CD4-positive, CD25-positive, alpha-beta regulatory T cell (primary cell): ENCODE results near the gene MOB1B. TPM values are rescaled to one million over a fixed set of nuclear protein-coding genes. Genes with fewer than 3 reads are reported as not detected.
"Not testable (repeated sequence)": the region's sequence is repeated elsewhere in the genome, so short reads cannot be mapped to it uniquely, and the experiment has no call there.

ENCODE experiments used
- ATAC-seq, 2 donors: fragments of 150-1000 bp; cut with Tn5 transposase; one replicate each; pipeline ENCODE4 v1.10.0; 2021; ENCODE audit warnings: low read depth in 2 of 2, moderate number of reproducible peaks in 2 of 2, moderate library complexity in 1 of 2
- DNase-seq, 3 donors: peaks; one replicate each; pipeline versions ENCODE4 v3.0.0 to v3.0.0-alpha.2; 2012 to 2022; ENCODE audit warnings: mixed read lengths in 1 of 3
- H3K27ac ChIP-seq: one replicate; pipeline ENCODE4 v1.7.0; 2013; ENCODE audit warnings: mild to moderate bottlenecking, low read length; ENCODE audit not compliant: insufficient read depth, poor library complexity, severe bottlenecking
- H3K27me3 ChIP-seq: one replicate; pipeline ENCODE4 v1.7.0; 2013; ENCODE audit warnings: low read length; ENCODE audit not compliant: control insufficient read depth, insufficient read depth
- H3K36me3 ChIP-seq: one replicate; pipeline ENCODE4 v1.7.0; 2013; ENCODE audit warnings: mild to moderate bottlenecking, low read length, moderate library complexity; ENCODE audit not compliant: control insufficient read depth, insufficient read depth
- H3K4me1 ChIP-seq: 2 replicates; pipeline ENCODE4 v1.7.0; 2013; ENCODE audit warnings: mild to moderate bottlenecking, low read length; ENCODE audit not compliant: insufficient read depth, control insufficient read depth, poor library complexity, severe bottlenecking
- H3K4me3 ChIP-seq: one replicate; pipeline ENCODE4 v1.7.0; 2013; ENCODE audit warnings: low read depth, mild to moderate bottlenecking, low read length, moderate library complexity
- H3K9me3 ChIP-seq, 2 experiments: 1 replicate in 1 of 2; 2 replicates in 1 of 2; pipeline ENCODE4 v1.7.0; 2013; ENCODE audit warnings: low read length in 2 of 2, mild to moderate bottlenecking in 1 of 2, moderate library complexity in 1 of 2; ENCODE audit not compliant: control insufficient read depth in 2 of 2
- H3K27ac Mint-ChIP-seq, 3 donors: one replicate each; pipeline ENCODE4 v1.8.0; 2020 to 2022; ENCODE audit warnings: mild to moderate bottlenecking in 3 of 3, mixed read lengths in 3 of 3, moderate library complexity in 2 of 3
- H3K27me3 Mint-ChIP-seq: one replicate; pipeline ENCODE4 v1.8.0; 2022; ENCODE audit warnings: mild to moderate bottlenecking, mixed read lengths
- H3K36me3 Mint-ChIP-seq: one replicate; pipeline ENCODE4 v1.8.0; 2020; ENCODE audit warnings: mixed read lengths
- H3K4me1 Mint-ChIP-seq, 4 donors: one replicate each; pipeline ENCODE4 v1.8.0; 2020 to 2022; ENCODE audit warnings: mixed read lengths in 4 of 4, mild to moderate bottlenecking in 1 of 4
- H3K4me3 Mint-ChIP-seq, 4 donors: one replicate each; pipeline ENCODE4 v1.8.0; 2020 to 2022; ENCODE audit warnings: mild to moderate bottlenecking in 4 of 4, mixed read lengths in 4 of 4, moderate library complexity in 3 of 4
- H3K9me3 Mint-ChIP-seq, 7 donors: one replicate each; pipeline ENCODE4 v1.8.0; 2020 to 2022; ENCODE audit warnings: mixed read lengths in 7 of 7, mild to moderate bottlenecking in 3 of 7, moderate library complexity in 2 of 7
- polyA plus RNA-seq, 4 donors: library from polyadenylated mRNA; unstranded; fragments of 300-500 nt; fragmentation: Illumina TruSeq; gene quantifications; one replicate each; pipeline ENCODE4 v1.2.3, GENCODE V29; 2021
- total RNA-seq: library from RNA; stranded (reverse); gene quantifications from one replicate; pipeline ENCODE4 v1.2.3, GENCODE V29; 2022

Gene MOB1B
- total and polyA plus RNA-seq, 5 donors from 2014 or later, result 0.96 to 17.7 (median 1.3) TPM

- Histone ChIP-seq H3K27me3 (no peaks in the 10 kb centered on the region), H3K4me3 (no peak overlapping the region), H3K27ac (no peak overlapping the region), H3K36me3 (no peaks in the 10 kb centered on the region), H3K4me1 (no peaks in the 10 kb centered on the region), H3K9me3 (no peaks in the 10 kb centered on the region)
- Mint-ChIP-seq H3K4me3 (no peak overlapping the region), H3K27me3 (peaks cover 4% of the 10 kb centered on the region), H3K9me3 (no peaks in the 10 kb centered on the region), H3K36me3 (no peaks in the 10 kb centered on the region), H3K27ac (no peak overlapping the region), H3K4me1 (peaks cover 0 to 8% (median 0%) of the 10 kb centered on the region in 4 donors)
- DNase-seq (no peak), ATAC-seq (no peak)
These were observed 6.2 kb upstream of the MOB1B start for GRCh38 chr4:70895811-70896491.

- DNase-seq, H3K27ac ChIP-seq, H3K27me3 ChIP-seq, H3K9me3 Mint-ChIP-seq, H3K4me3 Mint-ChIP-seq, H3K9me3 ChIP-seq, H3K4me3 ChIP-seq, ATAC-seq, H3K36me3 Mint-ChIP-seq, H3K27me3 Mint-ChIP-seq, H3K27ac Mint-ChIP-seq, H3K36me3 ChIP-seq: not testable (repeated sequence)
- H3K4me1 ChIP-seq, result peaks cover 15% of the 10 kb centered on the region
- peaks cover 11 to 19% (median 14%) of the 10 kb centered on the region in 4 donors for H3K4me1 Mint-ChIP-seq
These were observed 3.6 kb upstream of the MOB1B start for GRCh38 chr4:70898581-70898980.

GRCh38 chr4:70901607-70901983, 574 bp upstream of the MOB1B start:
- Mint-ChIP-seq H3K27me3 (no peaks in the 10 kb centered on the region), H3K27ac (peak overlapping the region; percentile 14 to 93 (median 88)), H3K4me1 (peaks cover 27 to 37% (median 33%) of the 10 kb centered on the region in 4 donors), H3K36me3 (peaks cover 13% of the 10 kb centered on the region), H3K9me3 (peaks cover 0 to 2% (median 0%) of the 10 kb centered on the region in 7 donors), H3K4me3 (peak overlapping the region; percentile 89 to 99 (median 98))
- Histone ChIP-seq H3K4me1 (peaks cover 19% of the 10 kb centered on the region), H3K4me3 (peak overlapping the region; percentile 86), H3K27me3 (no peaks in the 10 kb centered on the region), H3K36me3 (no peaks in the 10 kb centered on the region), H3K9me3 (no peaks in the 10 kb centered on the region), H3K27ac (peak overlapping the region; percentile 47)
- DNase-seq (peak in 1 of 3 donors; percentile 4), ATAC-seq (no peak)

- H3K27ac Mint-ChIP-seq, result peak overlapping the region; percentile 88 to 93 (median 92)
- peaks cover 32 to 43% (median 37%) of the 10 kb centered on the region in 4 donors for H3K4me1 Mint-ChIP-seq
- Histone ChIP-seq H3K27ac (peak overlapping the region; percentile 47), H3K9me3 (no peaks in the 10 kb centered on the region), H3K36me3 (no peaks in the 10 kb centered on the region), H3K4me3 (peak overlapping the region; percentile 87), H3K27me3 (no peaks in the 10 kb centered on the region), H3K4me1 (peaks cover 19% of the 10 kb centered on the region)
- H3K36me3 Mint-ChIP-seq, result peaks cover 18% of the 10 kb centered on the region
- peak overlapping the region; percentile 89 to 99 (median 98) for H3K4me3 Mint-ChIP-seq
- peaks cover 0 to 2% (median 0%) of the 10 kb centered on the region in 7 donors for H3K9me3 Mint-ChIP-seq
- peak; percentile 35 to 44 for ATAC-seq
- DNase-seq, result peak in 1 of 3 donors; percentile 30
- H3K27me3 Mint-ChIP-seq, result no peaks in the 10 kb centered on the region
These were observed 565 bp downstream of the MOB1B start for GRCh38 chr4:70902577-70903290.

GRCh38 chr4:70903291-70903603, 1.1 kb downstream of the MOB1B start:
- peaks cover 18% of the 10 kb centered on the region for H3K36me3 Mint-ChIP-seq
- Histone ChIP-seq H3K9me3 (no peaks in the 10 kb centered on the region), H3K4me1 (peaks cover 19% of the 10 kb centered on the region), H3K27ac (no peak overlapping the region), H3K36me3 (no peaks in the 10 kb centered on the region), H3K4me3 (peak overlapping the region; percentile 87), H3K27me3 (no peaks in the 10 kb centered on the region)
- peak overlapping the region; percentile 89 to 99 (median 98) for H3K4me3 Mint-ChIP-seq
- no peak for ATAC-seq
- no peak for DNase-seq
- peaks cover 32 to 43% (median 37%) of the 10 kb centered on the region in 4 donors for H3K4me1 Mint-ChIP-seq
- peaks cover 0 to 2% (median 0%) of the 10 kb centered on the region in 7 donors for H3K9me3 Mint-ChIP-seq
- H3K27me3 Mint-ChIP-seq, result no peaks in the 10 kb centered on the region
- peak overlapping the region; percentile 11 to 93 (median 88) for H3K27ac Mint-ChIP-seq

GRCh38 chr4:70908993-70909556, 6.9 kb downstream of the MOB1B start:
- Mint-ChIP-seq H3K27me3 (no peaks in the 10 kb centered on the region), H3K27ac (peak overlapping the region in 1 of 3 donors; percentile 62), H3K4me1 (peaks cover 17 to 44% (median 31%) of the 10 kb centered on the region in 4 donors), H3K9me3 (peaks cover 0 to 2% (median 0%) of the 10 kb centered on the region in 7 donors), H3K4me3 (no peak overlapping the region), H3K36me3 (peaks cover 30% of the 10 kb centered on the region)
- Histone ChIP-seq H3K4me1 (peaks cover 2% of the 10 kb centered on the region), H3K36me3 (no peaks in the 10 kb centered on the region), H3K9me3 (no peaks in the 10 kb centered on the region), H3K27me3 (no peaks in the 10 kb centered on the region), H3K4me3 (no peak overlapping the region), H3K27ac (no peak overlapping the region)
- DNase-seq (no peak), ATAC-seq (no peak)

- no peak for ATAC-seq
- peaks cover 6 to 34% (median 23%) of the 10 kb centered on the region in 4 donors for H3K4me1 Mint-ChIP-seq
- H3K9me3 ChIP-seq, result no peaks in the 10 kb centered on the region
- peaks cover 12% of the 10 kb centered on the region for H3K4me1 ChIP-seq
- H3K36me3 ChIP-seq, result no peaks in the 10 kb centered on the region
- DNase-seq, result no peak
- H3K27ac Mint-ChIP-seq, result no peak overlapping the region
- no peak overlapping the region for H3K4me3 ChIP-seq
- H3K9me3 Mint-ChIP-seq, result peaks cover 0 to 1% (median 0%) of the 10 kb centered on the region in 7 donors
- H3K27me3 ChIP-seq, result no peaks in the 10 kb centered on the region
- H3K27me3 Mint-ChIP-seq, result no peaks in the 10 kb centered on the region
- peak overlapping the region in 1 of 4 donors; percentile 38 for H3K4me3 Mint-ChIP-seq
- no peak overlapping the region for H3K27ac ChIP-seq
- peaks cover 12% of the 10 kb centered on the region for H3K36me3 Mint-ChIP-seq
These were observed 11.8 kb downstream of the MOB1B start for GRCh38 chr4:70914000-70914399.
